AG04449 (cell line): ENCODE results near the gene TMPRSS11F.

Experiments used
- CTCF ChIA-PET: fragments of 350-600 bp; formaldehyde crosslinking; extraction: SDS; loops from one replicate; lab custom pipeline; 2021; ENCODE audit warnings: antibody characterized with exemption; lab: Yijun Ruan, JAX
- POLR2A ChIA-PET: fragments of 400-600, 350-600 bp; formaldehyde crosslinking; extraction: SDS; loops from one replicate; lab custom pipeline; 2020; ENCODE audit warnings: antibody characterized with exemption, inconsistent platforms; lab: Yijun Ruan, JAX
- DNase-seq: peaks from one replicate; pipeline ENCODE4 v3.0.0-alpha.2; 2010; ENCODE audit warnings: low read depth, low spot score
- H3K4me3 ChIP-seq: 2 replicates; pipeline ENCODE4 v1.5.1; 2011; ENCODE audit warnings: low read depth, mild to moderate bottlenecking, control low read depth, low read length
- TF ChIP-seq, protein P1 (sequence below): IDR thresholded peaks from one replicate; pipeline ENCODE4 v1.5.1; 2011; ENCODE audit warnings: mild to moderate bottlenecking, moderate library complexity, low read length, control low read depth, inconsistent platforms; ENCODE audit not compliant: insufficient read depth; ENCODE audit errors: missing control alignments

The TMPRSS11F gene

DNA sequence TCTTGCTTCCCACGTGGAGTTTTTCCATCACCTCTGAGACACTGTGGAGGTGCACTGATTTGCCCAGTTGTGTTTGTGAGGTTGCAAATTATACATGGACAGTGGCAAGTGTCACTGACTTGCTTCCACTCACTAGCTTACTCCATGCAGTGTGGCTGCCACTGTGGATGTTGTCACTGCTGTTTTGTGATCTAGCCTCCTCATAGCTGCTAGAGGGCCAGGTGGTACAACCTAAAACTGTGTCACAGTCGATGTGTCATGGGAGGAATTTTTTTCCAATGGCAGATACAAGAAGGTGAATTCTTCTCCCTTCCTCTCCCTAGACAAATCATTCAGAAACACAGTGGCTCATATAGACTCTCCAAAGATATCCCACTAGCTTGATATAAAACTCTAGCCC lies 37.5 kb upstream of the TMPRSS11F start:
- CTCF ChIA-PET: interaction anchor here (3.6 kb wide), 1 partner anchor 8 kb away, joined by 12 read pairs; no protein-coding TSS in a partner anchor
- POLR2A ChIA-PET: no interaction called here
- TF ChIP-seq, protein P1, sequence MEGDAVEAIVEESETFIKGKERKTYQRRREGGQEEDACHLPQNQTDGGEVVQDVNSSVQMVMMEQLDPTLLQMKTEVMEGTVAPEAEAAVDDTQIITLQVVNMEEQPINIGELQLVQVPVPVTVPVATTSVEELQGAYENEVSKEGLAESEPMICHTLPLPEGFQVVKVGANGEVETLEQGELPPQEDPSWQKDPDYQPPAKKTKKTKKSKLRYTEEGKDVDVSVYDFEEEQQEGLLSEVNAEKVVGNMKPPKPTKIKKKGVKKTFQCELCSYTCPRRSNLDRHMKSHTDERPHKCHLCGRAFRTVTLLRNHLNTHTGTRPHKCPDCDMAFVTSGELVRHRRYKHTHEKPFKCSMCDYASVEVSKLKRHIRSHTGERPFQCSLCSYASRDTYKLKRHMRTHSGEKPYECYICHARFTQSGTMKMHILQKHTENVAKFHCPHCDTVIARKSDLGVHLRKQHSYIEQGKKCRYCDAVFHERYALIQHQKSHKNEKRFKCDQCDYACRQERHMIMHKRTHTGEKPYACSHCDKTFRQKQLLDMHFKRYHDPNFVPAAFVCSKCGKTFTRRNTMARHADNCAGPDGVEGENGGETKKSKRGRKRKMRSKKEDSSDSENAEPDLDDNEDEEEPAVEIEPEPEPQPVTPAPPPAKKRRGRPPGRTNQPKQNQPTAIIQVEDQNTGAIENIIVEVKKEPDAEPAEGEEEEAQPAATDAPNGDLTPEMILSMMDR: no peak
- no peak for DNase-seq
- H3K4me3 ChIP-seq: no peak overlapping the region

DNA sequence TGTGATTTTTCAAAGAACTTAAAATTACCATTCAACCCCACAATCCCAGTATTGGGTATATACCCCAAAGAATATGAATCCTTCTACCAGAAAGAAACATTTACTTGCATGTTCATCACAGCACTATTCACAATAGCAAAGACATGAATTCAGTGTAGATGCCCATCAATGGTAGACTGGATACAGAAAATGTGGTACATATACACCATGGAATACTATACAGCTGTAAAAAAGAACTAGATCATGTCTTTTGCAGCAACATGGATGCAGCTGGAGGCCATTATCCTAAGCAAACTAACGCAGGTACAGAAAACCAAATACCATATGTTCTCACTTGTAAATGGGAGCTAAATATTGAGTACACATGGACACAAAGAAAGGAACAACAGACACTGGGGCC lies 34.1 kb upstream of the TMPRSS11F start:
- POLR2A ChIA-PET: no interaction called here
- TF ChIP-seq, protein P1: no peak
- CTCF ChIA-PET: interaction anchor here (3.6 kb wide), 1 partner anchor 12 kb away, joined by 12 read pairs; no protein-coding TSS in a partner anchor

DNA sequence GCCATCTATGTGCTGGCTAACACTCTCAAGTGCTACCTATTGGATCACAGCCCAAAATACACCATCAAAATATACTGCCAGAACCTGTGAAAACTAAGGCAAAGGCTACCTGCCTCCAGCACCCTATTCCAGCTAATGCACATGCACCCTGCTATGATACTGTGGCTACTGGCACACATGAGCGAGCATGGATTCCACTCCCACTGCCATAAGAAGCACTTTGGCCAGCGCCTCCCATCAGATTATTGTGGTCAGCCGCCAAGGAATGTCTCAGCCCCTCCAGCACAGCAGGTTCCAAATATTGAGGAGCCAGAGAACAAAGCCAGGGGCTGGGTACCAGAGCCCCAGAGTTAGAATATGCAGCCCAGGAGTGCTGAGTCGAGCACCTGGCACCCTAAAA lies 32.5 kb upstream of the TMPRSS11F start:
- H3K4me3 ChIP-seq: no peak overlapping the region
- DNase-seq: no peak
- TF ChIP-seq, protein P1: no peak
- POLR2A ChIA-PET: no interaction called here
- CTCF ChIA-PET: no interaction called here

More for the DNA sequence above, 34.1 kb upstream of the TMPRSS11F start:
- no peak overlapping the region for H3K4me3 ChIP-seq
- DNase-seq: no peak

DNA sequence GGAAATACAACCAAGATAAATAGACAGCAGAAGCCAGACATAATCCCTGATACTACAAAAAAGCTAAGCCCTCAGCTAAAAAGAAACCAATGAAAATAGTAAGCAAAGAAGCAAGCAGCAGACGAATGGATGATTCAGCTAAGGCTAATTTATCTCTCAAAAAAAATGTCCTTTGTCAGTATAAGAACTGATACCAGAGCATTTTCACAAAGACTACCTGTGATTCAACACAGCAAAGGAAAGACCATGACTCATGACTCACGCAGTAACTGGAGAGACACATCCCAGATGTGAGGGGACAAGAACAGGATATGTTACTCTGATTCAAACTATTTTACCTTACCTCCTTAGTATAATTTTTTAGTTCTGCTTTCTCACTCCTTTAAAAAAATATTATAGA lies 22.7 kb upstream of the TMPRSS11F start:
- no peak for DNase-seq

DNA sequence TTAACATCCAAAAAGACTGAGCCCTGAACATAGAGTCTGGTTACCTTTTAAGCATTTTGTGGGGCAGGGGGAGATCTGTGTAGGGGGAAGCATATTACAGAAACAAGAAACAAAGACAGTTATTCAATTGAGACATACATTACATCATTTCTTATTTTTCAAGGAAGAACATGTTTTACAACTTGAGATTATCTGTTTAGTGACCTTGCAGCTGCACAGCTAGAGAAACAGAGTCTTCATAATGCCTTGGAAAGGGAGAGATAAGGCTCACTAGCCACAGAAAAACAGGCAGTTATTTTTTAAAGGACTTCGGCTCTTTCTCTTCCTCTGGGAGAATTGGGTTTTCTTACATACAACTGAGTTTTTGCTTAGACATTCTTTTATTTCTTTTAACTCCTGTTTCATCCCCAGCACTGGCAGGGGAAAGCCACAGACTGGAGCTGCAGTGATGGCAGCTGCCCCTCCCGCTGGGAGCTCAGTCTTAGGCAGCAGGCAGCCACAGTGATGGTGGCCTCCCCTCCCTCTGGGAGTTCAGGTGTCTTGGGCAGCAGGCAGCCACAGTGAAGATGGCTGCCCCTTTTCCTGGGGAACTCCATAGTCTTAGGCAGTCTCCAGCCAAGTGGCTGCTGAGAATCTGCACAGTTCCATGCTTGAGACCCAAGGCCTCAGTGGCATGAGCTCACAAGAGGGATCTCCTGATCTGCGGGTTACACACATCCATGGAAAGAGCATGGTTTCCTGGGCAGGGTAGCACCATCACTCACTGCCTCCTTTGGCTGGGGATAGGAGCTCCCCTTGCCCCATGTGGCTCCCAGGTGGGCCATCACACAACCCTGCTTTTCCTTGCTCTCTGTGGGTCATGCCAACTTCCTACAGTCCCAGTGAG lies 19.4 kb upstream of the TMPRSS11F start:
- POLR2A ChIA-PET: no interaction called here
- CTCF ChIA-PET: no interaction called here

More for the DNA sequence above, 22.7 kb upstream of the TMPRSS11F start:
- ChIA-PET CTCF (no interaction called here), POLR2A (no interaction called here)
- no peak overlapping the region for H3K4me3 ChIP-seq
- TF ChIP-seq, protein P1: no peak

DNA sequence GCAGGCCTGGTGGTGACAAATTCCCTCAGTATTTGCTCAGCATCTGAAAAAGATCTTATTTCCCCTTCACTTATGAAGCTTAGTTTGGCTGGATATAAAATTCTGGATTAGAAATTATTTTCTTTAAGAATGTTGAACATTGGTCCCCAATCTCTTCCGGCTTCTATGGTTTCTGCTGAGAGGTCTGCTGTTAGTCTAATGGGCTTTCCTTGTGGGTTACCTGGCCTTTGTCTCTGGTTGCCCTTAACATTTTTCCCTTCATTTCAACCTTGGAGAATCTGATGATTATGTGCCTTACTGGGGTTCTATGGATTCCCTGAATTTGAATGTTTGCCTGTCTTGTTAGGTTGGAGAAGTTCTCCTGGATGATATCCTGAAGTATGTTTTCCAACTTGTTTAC lies 17.4 kb upstream of the TMPRSS11F start:
- ChIA-PET CTCF (no interaction called here), POLR2A (no interaction called here)
- no peak for DNase-seq
- TF ChIP-seq, protein P1: no peak
- H3K4me3 ChIP-seq: no peak overlapping the region

More for the DNA sequence above, 19.4 kb upstream of the TMPRSS11F start:
- TF ChIP-seq, protein P1: no peak
- DNase-seq: no peak
- no peak overlapping the region for H3K4me3 ChIP-seq
